GM23338 (cell line): ENCODE results near the gene TMEM132A. TPM values are rescaled to one million over a fixed set of nuclear protein-coding genes. Genes with fewer than 3 reads are reported as not detected.
A peak's percentile ranks its signal among the peaks of the same experiment; 100 is the strongest.

ENCODE experiments used
- ATAC-seq: fragments of 200-7000 bp; cut with Tn5 transposase; 3 replicates; pipeline ENCODE4 v1.9.1; 2020
- DNase-seq: peaks from one replicate; pipeline ENCODE4 v3.0.0-alpha.2; 2015; ENCODE audit warnings: low spot score
- H2AFZ ChIP-seq: fragments of 200-600 bp; sonication (generic); 2 replicates; pipeline ENCODE4 v1.8.0; 2016; ENCODE audit warnings: antibody characterized with exemption, mild to moderate bottlenecking, moderate library complexity
- H3F3A ChIP-seq: fragments of 200-600 bp; sonication (generic); replicated peaks from 2 replicates; pipeline ENCODE4 v1.8.0; 2017; ENCODE audit warnings: antibody characterized with exemption, mixed run types, low read depth
- H3K27ac ChIP-seq: fragments of 200-600 bp; sonication (generic); 2 replicates; pipeline ENCODE4 v1.6.1; 2016; ENCODE audit warnings: low read depth
- H3K27me3 ChIP-seq: fragments of 200-600 bp; sonication (generic); 2 replicates; pipeline ENCODE4 v1.8.0; 2016; ENCODE audit warnings: mild to moderate bottlenecking, mixed run types, moderate library complexity; ENCODE audit not compliant: insufficient read depth
- H3K36me3 ChIP-seq: fragments of 200-600 bp; sonication (generic); 2 replicates; pipeline ENCODE4 v1.8.0; 2016; ENCODE audit warnings: mild to moderate bottlenecking; ENCODE audit not compliant: insufficient read depth
- H3K4me1 ChIP-seq: fragments of 200-600 bp; sonication (generic); 2 replicates; pipeline ENCODE4 v1.8.0; 2016; ENCODE audit warnings: mild to moderate bottlenecking, moderate library complexity; ENCODE audit not compliant: insufficient read depth
- H3K4me2 ChIP-seq: fragments of 200-600 bp; sonication (generic); 2 replicates; pipeline ENCODE4 v1.7.1; 2017; ENCODE audit warnings: mixed run types
- H3K4me3 ChIP-seq: fragments of 200-600 bp; sonication (generic); 2 replicates; pipeline ENCODE4 v1.6.1; 2016; ENCODE audit warnings: mixed run types
- H3K79me2 ChIP-seq: fragments of 200-600 bp; sonication (generic); replicated peaks from 2 replicates; pipeline ENCODE4 v1.8.0; 2017; ENCODE audit warnings: mild to moderate bottlenecking; ENCODE audit not compliant: insufficient read depth
- H3K9me2 ChIP-seq: fragments of 200-600 bp; sonication (generic); 2 replicates; pipeline ENCODE4 v1.8.0; 2017; ENCODE audit not compliant: insufficient read depth
- H4K20me1 ChIP-seq: fragments of 200-600 bp; sonication (generic); replicated peaks from 2 replicates; pipeline ENCODE4 v1.8.0; 2017; ENCODE audit warnings: mild to moderate bottlenecking; ENCODE audit not compliant: insufficient read depth
- H3K27ac Mint-ChIP-seq: 2 replicates; pipeline ENCODE4 v1.8.0; 2020; ENCODE audit warnings: inconsistent platforms, mild to moderate bottlenecking, moderate library complexity, mixed read lengths
- H3K27me3 Mint-ChIP-seq: 3 replicates; pipeline ENCODE4 v1.8.0; 2022; ENCODE audit warnings: low read depth, mild to moderate bottlenecking, moderate library complexity, mixed read lengths, inconsistent platforms; ENCODE audit not compliant: insufficient read depth, poor library complexity
- H3K36me3 Mint-ChIP-seq: 3 replicates; pipeline ENCODE4 v1.8.0; 2021; ENCODE audit warnings: low read depth, mild to moderate bottlenecking, inconsistent platforms, moderate library complexity, mixed read lengths
- H3K4me1 Mint-ChIP-seq: 3 replicates; pipeline ENCODE4 v1.8.0; 2020; ENCODE audit warnings: mild to moderate bottlenecking, inconsistent platforms, mixed read lengths
- H3K4me3 Mint-ChIP-seq: 3 replicates; pipeline ENCODE4 v1.8.0; 2021; ENCODE audit warnings: moderate library complexity, mild to moderate bottlenecking, inconsistent platforms, mixed read lengths
- H3K9me3 Mint-ChIP-seq: 3 replicates; pipeline ENCODE4 v1.8.0; 2020; ENCODE audit warnings: moderate library complexity, mild to moderate bottlenecking, inconsistent platforms, mixed read lengths
- CREB1 ChIP-seq: fragments of 250-450 bp; sonication (Bioruptor Pico); IDR thresholded peaks from 2 replicates; pipeline ENCODE4 v1.5.0; 2020; ENCODE audit warnings: low read depth, mild to moderate bottlenecking, moderate library complexity
- EZH2 ChIP-seq: fragments of 200-600 bp; sonication (generic); IDR thresholded peaks from one replicate; pipeline ENCODE4 v1.8.0; 2017; ENCODE audit warnings: antibody characterized with exemption, mild to moderate bottlenecking, low read depth; ENCODE audit not compliant: unreplicated experiment
- EZH2phosphoT487 ChIP-seq: fragments of 200-600 bp; sonication (generic); IDR thresholded peaks from one replicate; pipeline ENCODE4 v1.8.1; 2018; ENCODE audit warnings: antibody characterized with exemption; ENCODE audit not compliant: unreplicated experiment
- JUNB ChIP-seq: IDR thresholded peaks from one replicate; pipeline ENCODE4 v1.6.1; 2016; ENCODE audit warnings: antibody characterized with exemption; ENCODE audit not compliant: unreplicated experiment
- POLR2AphosphoS5 ChIP-seq: IDR thresholded peaks from 2 replicates; pipeline ENCODE4 v1.6.1; 2016; ENCODE audit warnings: antibody characterized with exemption, low read depth
- ZNF114 ChIP-seq: fragments of 250-450 bp; sonication (Bioruptor Pico); IDR thresholded peaks from 2 replicates; pipeline ENCODE4 v1.5.0; 2020; ENCODE audit warnings: mild to moderate bottlenecking, moderate library complexity
- ZNF331 ChIP-seq: fragments of 250-450 bp; sonication (Bioruptor Pico); IDR thresholded peaks from 2 replicates; pipeline ENCODE4 v1.5.0; 2020; ENCODE audit warnings: low read depth, mild to moderate bottlenecking, moderate library complexity
- ZNF462 ChIP-seq: fragments of 250-450 bp; sonication (Bioruptor Pico); IDR thresholded peaks from 2 replicates; pipeline ENCODE4 v1.5.0; 2020; ENCODE audit warnings: mild to moderate bottlenecking, moderate library complexity
- long read RNA-seq: library from polyadenylated mRNA; unstranded; transcript quantifications from one replicate; pipeline ENCODE4 v2.0.0, GENCODE V29; 2020; ENCODE audit not compliant: unreplicated experiment
- polyA plus RNA-seq: library from polyadenylated mRNA; unstranded; fragments of >200 nt; fragmentation: Nextera tagmentation; extraction: Ambion mirVana; gene quantifications from 2 replicates; pipeline ENCODE4 v1.2.1, GENCODE V29; 2016
- total RNA-seq: library from RNA; depleted of rRNA; stranded (reverse); fragments of >200 nt; shearing (Covaris generic); gene quantifications from 2 replicates; pipeline ENCODE4 v1.2.3, GENCODE V29; 2014; rRNA removed
- TF ChIP-seq, protein P1 (sequence below): IDR thresholded peaks from one replicate; pipeline ENCODE4 v1.6.1; 2018; ENCODE audit warnings: antibody characterized with exemption; ENCODE audit not compliant: unreplicated experiment
- TF ChIP-seq, protein P2 (sequence below), 2 experiments: fragments of 200-600 bp in 1 of 2; sonication (generic) in 1 of 2; conservative IDR thresholded peaks; 2 replicates each; pipeline versions ENCODE4 v1.5.1 to v1.6.1; 2016 to 2017; ENCODE audit warnings: antibody characterized with exemption in 2 of 2, low read depth in 2 of 2, mild to moderate bottlenecking in 2 of 2, moderate library complexity in 1 of 2

The TMEM132A gene, protein sequence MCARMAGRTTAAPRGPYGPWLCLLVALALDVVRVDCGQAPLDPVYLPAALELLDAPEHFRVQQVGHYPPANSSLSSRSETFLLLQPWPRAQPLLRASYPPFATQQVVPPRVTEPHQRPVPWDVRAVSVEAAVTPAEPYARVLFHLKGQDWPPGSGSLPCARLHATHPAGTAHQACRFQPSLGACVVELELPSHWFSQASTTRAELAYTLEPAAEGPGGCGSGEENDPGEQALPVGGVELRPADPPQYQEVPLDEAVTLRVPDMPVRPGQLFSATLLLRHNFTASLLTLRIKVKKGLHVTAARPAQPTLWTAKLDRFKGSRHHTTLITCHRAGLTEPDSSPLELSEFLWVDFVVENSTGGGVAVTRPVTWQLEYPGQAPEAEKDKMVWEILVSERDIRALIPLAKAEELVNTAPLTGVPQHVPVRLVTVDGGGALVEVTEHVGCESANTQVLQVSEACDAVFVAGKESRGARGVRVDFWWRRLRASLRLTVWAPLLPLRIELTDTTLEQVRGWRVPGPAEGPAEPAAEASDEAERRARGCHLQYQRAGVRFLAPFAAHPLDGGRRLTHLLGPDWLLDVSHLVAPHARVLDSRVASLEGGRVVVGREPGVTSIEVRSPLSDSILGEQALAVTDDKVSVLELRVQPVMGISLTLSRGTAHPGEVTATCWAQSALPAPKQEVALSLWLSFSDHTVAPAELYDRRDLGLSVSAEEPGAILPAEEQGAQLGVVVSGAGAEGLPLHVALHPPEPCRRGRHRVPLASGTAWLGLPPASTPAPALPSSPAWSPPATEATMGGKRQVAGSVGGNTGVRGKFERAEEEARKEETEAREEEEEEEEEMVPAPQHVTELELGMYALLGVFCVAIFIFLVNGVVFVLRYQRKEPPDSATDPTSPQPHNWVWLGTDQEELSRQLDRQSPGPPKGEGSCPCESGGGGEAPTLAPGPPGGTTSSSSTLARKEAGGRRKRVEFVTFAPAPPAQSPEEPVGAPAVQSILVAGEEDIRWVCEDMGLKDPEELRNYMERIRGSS
- total RNA-seq (51.9 and 96.6 TPM in 2 replicates), polyA plus RNA-seq (36.2 and 38.5 TPM in 2 replicates)
- long read RNA-seq, partial matches to known transcripts: 5 of 17 reads
- long read RNA-seq, other reads (novel, unspliced or antisense): 10 of 17 reads

DNA sequence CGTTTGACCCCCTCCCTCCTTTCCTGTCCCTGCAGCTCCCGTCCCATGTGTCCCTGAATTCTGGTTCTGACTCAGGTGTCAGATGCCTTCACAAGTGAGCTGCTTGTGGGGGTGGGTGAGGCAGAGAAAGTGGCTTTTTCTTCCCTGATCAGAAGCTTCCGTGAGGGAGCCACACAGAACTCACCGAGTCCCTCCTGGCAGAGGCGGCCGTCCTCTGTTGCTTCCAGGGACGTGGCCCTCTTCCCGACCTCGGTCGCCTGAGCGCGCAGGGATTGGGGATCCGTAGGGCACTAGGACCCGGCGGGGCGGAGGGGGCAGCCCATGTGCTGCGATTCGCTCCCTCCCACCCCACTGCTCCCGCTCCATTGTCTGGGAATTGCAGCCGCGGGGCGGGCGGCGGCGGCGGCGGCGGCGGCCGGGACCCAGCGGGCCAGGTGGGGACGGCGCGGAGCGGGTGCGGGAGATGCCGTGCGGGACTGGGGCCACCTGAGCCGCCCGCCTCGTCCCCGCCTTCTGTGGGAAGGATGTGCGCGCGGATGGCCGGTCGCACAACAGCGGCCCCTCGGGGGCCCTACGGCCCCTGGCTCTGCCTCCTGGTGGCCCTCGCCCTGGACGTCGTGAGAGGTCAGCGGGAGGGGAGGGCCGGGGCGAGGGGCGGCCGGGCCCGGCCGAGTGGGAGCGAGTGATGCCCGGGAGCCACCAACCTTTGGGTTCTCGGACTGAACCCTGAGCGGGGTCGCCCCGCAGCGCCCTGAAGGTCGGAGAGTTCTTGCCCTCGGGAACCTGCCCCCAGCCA, at the start of gene TMEM132A:
Gene TMEM132A (plus strand): TSS at position 351 of the 796 bp plus-strand sequence. CDS start 174 bp downstream, at position 525.
- peak within 1 kb of the TSS; percentile 91 for H3K4me3 ChIP-seq
- Mint-ChIP-seq H3K27ac (no peak within 1 kb of the TSS), H3K4me3 (peak within 1 kb of the TSS; percentile 91), H3K9me3 (no peaks in the 10 kb centered on the region; the same call in 2 of the 3 replicates), H3K36me3 (peaks cover 55% of the 10 kb centered on the region), H3K27me3 (peaks cover 15% of the 10 kb centered on the region), H3K4me1 (peaks cover 25% of the 10 kb centered on the region)
- peaks cover 3% of the 10 kb centered on the region; the same call in 1 of the 2 replicates for H3K79me2 ChIP-seq
- H3F3A ChIP-seq: no peaks in the 10 kb centered on the region
- H3K9me2 ChIP-seq: no peaks in the 10 kb centered on the region
- H3K27ac ChIP-seq: no peak within 1 kb of the TSS
- peak within 1 kb of the TSS; percentile 95 for H2AFZ ChIP-seq
- peaks cover 10% of the 10 kb centered on the region; the same call in 1 of the 2 replicates for H4K20me1 ChIP-seq
- ATAC-seq (peak; percentile 85), DNase-seq (peak; percentile 93)
- H3K27me3 ChIP-seq: peaks cover 10% of the 10 kb centered on the region; the same call in 1 of the 2 replicates
- H3K4me1 ChIP-seq: peaks cover 6% of the 10 kb centered on the region
- H3K4me2 ChIP-seq: peak within 1 kb of the TSS; percentile 90
- no peaks in the 10 kb centered on the region for H3K36me3 ChIP-seq
- TF ChIP-seq ZNF114 (CRISPR knock-in tag) (no peak), ZNF462 (CRISPR knock-in tag) (no peak), CREB1 (no peak), EZH2 (no peak), JUNB (no peak), ZNF331 (no peak), POLR2AphosphoS5 (no peak), EZH2phosphoT487 (no peak)
- TF ChIP-seq, protein P1, sequence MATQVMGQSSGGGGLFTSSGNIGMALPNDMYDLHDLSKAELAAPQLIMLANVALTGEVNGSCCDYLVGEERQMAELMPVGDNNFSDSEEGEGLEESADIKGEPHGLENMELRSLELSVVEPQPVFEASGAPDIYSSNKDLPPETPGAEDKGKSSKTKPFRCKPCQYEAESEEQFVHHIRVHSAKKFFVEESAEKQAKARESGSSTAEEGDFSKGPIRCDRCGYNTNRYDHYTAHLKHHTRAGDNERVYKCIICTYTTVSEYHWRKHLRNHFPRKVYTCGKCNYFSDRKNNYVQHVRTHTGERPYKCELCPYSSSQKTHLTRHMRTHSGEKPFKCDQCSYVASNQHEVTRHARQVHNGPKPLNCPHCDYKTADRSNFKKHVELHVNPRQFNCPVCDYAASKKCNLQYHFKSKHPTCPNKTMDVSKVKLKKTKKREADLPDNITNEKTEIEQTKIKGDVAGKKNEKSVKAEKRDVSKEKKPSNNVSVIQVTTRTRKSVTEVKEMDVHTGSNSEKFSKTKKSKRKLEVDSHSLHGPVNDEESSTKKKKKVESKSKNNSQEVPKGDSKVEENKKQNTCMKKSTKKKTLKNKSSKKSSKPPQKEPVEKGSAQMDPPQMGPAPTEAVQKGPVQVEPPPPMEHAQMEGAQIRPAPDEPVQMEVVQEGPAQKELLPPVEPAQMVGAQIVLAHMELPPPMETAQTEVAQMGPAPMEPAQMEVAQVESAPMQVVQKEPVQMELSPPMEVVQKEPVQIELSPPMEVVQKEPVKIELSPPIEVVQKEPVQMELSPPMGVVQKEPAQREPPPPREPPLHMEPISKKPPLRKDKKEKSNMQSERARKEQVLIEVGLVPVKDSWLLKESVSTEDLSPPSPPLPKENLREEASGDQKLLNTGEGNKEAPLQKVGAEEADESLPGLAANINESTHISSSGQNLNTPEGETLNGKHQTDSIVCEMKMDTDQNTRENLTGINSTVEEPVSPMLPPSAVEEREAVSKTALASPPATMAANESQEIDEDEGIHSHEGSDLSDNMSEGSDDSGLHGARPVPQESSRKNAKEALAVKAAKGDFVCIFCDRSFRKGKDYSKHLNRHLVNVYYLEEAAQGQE: no peak
- TF ChIP-seq, protein P2, sequence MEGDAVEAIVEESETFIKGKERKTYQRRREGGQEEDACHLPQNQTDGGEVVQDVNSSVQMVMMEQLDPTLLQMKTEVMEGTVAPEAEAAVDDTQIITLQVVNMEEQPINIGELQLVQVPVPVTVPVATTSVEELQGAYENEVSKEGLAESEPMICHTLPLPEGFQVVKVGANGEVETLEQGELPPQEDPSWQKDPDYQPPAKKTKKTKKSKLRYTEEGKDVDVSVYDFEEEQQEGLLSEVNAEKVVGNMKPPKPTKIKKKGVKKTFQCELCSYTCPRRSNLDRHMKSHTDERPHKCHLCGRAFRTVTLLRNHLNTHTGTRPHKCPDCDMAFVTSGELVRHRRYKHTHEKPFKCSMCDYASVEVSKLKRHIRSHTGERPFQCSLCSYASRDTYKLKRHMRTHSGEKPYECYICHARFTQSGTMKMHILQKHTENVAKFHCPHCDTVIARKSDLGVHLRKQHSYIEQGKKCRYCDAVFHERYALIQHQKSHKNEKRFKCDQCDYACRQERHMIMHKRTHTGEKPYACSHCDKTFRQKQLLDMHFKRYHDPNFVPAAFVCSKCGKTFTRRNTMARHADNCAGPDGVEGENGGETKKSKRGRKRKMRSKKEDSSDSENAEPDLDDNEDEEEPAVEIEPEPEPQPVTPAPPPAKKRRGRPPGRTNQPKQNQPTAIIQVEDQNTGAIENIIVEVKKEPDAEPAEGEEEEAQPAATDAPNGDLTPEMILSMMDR (conservative IDR thresholded peaks at IDR 0.05; ENCODE audit: low read depth in 2 of 2): no peak
